GM12878 (cell line): ENCODE results near the gene WFS1.

Experiments used
- CTCF ChIP-seq, 3 experiments: IDR thresholded peaks in 2 of 3; conservative IDR thresholded peaks in 1 of 3; 2 replicates each; pipeline ENCODE4 v1.5.1; 2011; ENCODE audit warnings: low read depth in 3 of 3, low read length in 3 of 3, mild to moderate bottlenecking in 3 of 3, control low read depth in 2 of 3, moderate library complexity in 2 of 3, inconsistent platforms in 1 of 3, mixed read lengths in 1 of 3; ENCODE audit not compliant: control insufficient read depth in 2 of 3, insufficient read depth in 1 of 3; ENCODE audit errors: extremely low read depth in 1 of 3
- GABPA ChIP-seq: IDR thresholded peaks from 2 replicates; pipeline ENCODE4 v1.6.1; 2014; ENCODE audit warnings: antibody characterized with exemption, low read depth, mild to moderate bottlenecking, inconsistent platforms
- KDM1A ChIP-seq: fragments of 200-600 bp; sonication (generic); IDR thresholded peaks from 2 replicates; pipeline ENCODE4 v1.6.1; 2016; ENCODE audit warnings: borderline replicate concordance
- MYC ChIP-seq: IDR thresholded peaks from 2 replicates; pipeline ENCODE4 v1.6.1; 2011; ENCODE audit warnings: mild to moderate bottlenecking, low read length, moderate library complexity, inconsistent platforms; ENCODE audit not compliant: insufficient read depth, insufficient replicate concordance, insufficient read length, severe bottlenecking

DNA sequence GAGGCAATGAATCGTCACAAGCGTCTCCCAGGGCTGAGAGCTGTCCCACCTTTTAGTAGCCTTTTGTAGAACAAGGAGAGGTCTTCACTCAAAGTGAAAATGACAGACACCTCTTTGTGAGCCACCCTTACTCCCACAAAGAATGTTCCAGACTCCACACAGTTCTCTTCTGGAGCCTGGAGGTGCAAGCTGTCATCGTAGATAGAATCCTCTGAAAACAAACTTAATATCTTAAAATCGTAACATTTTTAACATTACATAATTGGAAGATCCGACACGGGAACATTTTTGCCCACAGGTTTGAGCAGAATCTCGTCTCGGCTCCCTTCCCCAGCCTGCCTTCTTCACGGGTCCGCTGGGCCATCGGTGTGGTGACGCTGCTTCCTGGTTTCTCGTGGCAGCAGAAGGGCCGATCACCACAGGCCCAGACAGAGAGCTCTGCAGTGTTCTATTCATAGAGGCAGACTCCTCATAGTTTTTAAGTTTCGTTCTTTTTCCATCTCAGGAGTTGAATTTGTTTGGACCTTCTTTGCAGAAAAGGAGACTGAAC is 27.7 kb downstream of the WFS1 start:
- TF ChIP-seq CTCF (IDR thresholded peaks at IDR 0.05 in 2 of 3, conservative IDR thresholded peaks at IDR 0.05 in 1 of 3; ENCODE audit: control insufficient read depth in 2 of 3, extremely low read depth in 1 of 3, insufficient read depth in 1 of 3, low read depth in 3 of 3, low read length in 3 of 3) (no peak), MYC (no peak), KDM1A (no peak), GABPA (no peak)
